ENCODE data around the gene ARID1B. TPM values are rescaled to one million over a fixed set of nuclear protein-coding genes. Genes with fewer than 3 reads are reported as not detected.

ARID1B gene
- total and polyA plus RNA-seq, 10 donors, result 17.7 to 223 (median 141) TPM

DNA sequence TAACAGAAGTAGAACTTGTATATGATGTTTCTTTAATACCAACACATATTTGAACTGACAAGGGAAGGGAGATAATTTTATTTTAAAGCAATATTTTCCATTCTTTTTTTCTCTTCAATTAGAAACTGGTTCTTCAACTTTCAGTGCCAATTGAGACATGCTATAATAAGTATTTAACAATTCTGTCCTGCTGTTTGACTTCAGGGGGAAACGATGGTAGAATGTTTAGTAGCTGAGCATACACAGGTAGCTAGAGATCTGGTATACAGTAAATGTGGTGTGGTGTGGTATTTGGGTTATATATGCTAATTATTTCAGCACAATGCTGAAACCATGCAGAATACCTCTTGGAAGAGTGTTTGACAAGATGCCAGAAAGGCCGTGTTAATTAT is 156.9 kb downstream of the ARID1B start:
- Histone ChIP-seq H3K27ac (no peak overlapping the region), H3K27me3 (replicated peaks in 1 of 7) (no peaks in the 10 kb centered on the region)

GRCh38 chr6:156935000-156935399 is 157.8 kb downstream of the ARID1B start:
- 95 to 99% (median 96%) methylated on average over 5 of the region's 5 CpGs for WGBS, 5 donors
- TF ChIP-seq POLR2AphosphoS5 (IDR thresholded peaks at IDR 0.05) (no peak), CTCF (IDR thresholded peaks at IDR 0.05 in 8 of 11, conservative IDR thresholded peaks at IDR 0.05 in 3 of 11) (no peak), POLR2A (IDR thresholded peaks at IDR 0.05) (no peak)
- Histone ChIP-seq H3K36me3 (peaks cover 0 to 20% (median 2%) of the 10 kb centered on the region in 6 donors), H3K27ac (no peak overlapping the region), H3K4me3 (no peak overlapping the region), H3K27me3 (replicated peaks in 1 of 7) (no peaks in the 10 kb centered on the region), H3K4me1 (peaks cover 16 to 85% (median 38%) of the 10 kb centered on the region in 6 donors), H3K9me3 (no peaks in the 10 kb centered on the region)
- intact Hi-C loops (cut with DNase I; ENCODE audit: low total_unique reads), result no loop called here
- DNase-seq, result no peak

More for the DNA sequence above, 156.9 kb downstream of the ARID1B start:
- DNase-seq, result no peak
- TF ChIP-seq POLR2AphosphoS5 (IDR thresholded peaks at IDR 0.05) (no peak), POLR2A (IDR thresholded peaks at IDR 0.05) (no peak), CTCF (IDR thresholded peaks at IDR 0.05 in 8 of 11, conservative IDR thresholded peaks at IDR 0.05 in 3 of 11) (no peak)
- Histone ChIP-seq H3K36me3 (peaks cover 0 to 20% (median 2%) of the 10 kb centered on the region in 6 donors), H3K4me1 (peaks cover 13 to 76% (median 34%) of the 10 kb centered on the region in 6 donors), H3K9me3 (no peaks in the 10 kb centered on the region), H3K4me3 (no peak overlapping the region)
- intact Hi-C loops (cut with DNase I; ENCODE audit: low total_unique reads), result no loop called here
- 82 to 91% (median 89%) methylated on average over 2 of the region's 2 CpGs for WGBS, 5 donors

- no peaks in the 10 kb centered on the region for H3K27me3 ChIP-seq (replicated peaks in 1 of 7)
- peaks cover 0 to 20% (median 2%) of the 10 kb centered on the region in 6 donors for H3K36me3 ChIP-seq
- TF ChIP-seq POLR2A (IDR thresholded peaks at IDR 0.05) (no peak), POLR2AphosphoS5 (IDR thresholded peaks at IDR 0.05) (no peak), CTCF (IDR thresholded peaks at IDR 0.05 in 8 of 11, conservative IDR thresholded peaks at IDR 0.05 in 3 of 11) (no peak)
- intact Hi-C loops (cut with DNase I; ENCODE audit: low total_unique reads), result no loop called here
- 74 to 93% (median 77%) methylated on average over 1 of the region's 1 CpG for WGBS, 5 donors
- no peaks in the 10 kb centered on the region for H3K9me3 ChIP-seq
- no peak overlapping the region for H3K27ac ChIP-seq
- no peak for DNase-seq
- H3K4me3 ChIP-seq, result no peak overlapping the region
- peaks cover 11 to 85% (median 41%) of the 10 kb centered on the region in 6 donors for H3K4me1 ChIP-seq
These were observed 161.0 kb downstream of the ARID1B start for GRCh38 chr6:156938143-156938542.

DNA sequence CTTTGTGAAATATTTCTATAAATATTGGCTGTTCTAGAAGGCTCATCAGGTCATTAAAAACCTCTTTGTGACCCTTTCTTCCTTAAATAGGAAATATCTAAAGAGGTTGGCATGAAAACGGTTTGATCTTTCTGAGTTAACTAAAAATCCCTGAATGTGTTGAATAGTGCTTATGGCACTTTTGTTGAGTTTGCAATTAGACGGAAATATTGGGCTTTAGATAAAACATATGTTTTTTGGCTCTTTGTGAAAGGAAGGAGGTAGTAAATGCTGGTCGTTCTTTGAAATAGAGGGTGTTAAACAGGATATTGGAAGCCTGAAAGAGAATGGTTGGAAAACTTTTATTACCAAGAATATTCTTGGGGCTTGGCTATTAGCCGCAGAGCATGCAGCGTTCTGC is 163.0 kb downstream of the ARID1B start:
- intact Hi-C loops (cut with DNase I; ENCODE audit: low total_unique reads), result no loop called here
- Histone ChIP-seq H3K4me1 (peaks cover 10 to 88% (median 36%) of the 10 kb centered on the region in 6 donors), H3K4me3 (no peak overlapping the region), H3K36me3 (peaks cover 0 to 18% (median 2%) of the 10 kb centered on the region in 6 donors), H3K9me3 (no peaks in the 10 kb centered on the region), H3K27me3 (replicated peaks in 1 of 7) (no peaks in the 10 kb centered on the region), H3K27ac (no peak overlapping the region)
- TF ChIP-seq POLR2AphosphoS5 (IDR thresholded peaks at IDR 0.05), result no peak
- TF ChIP-seq POLR2A (IDR thresholded peaks at IDR 0.05), result no peak
- no peak for TF ChIP-seq CTCF (IDR thresholded peaks at IDR 0.05 in 8 of 11, conservative IDR thresholded peaks at IDR 0.05 in 3 of 11)
- no peak for DNase-seq
- 65 to 77% (median 66%) methylated on average over 5 of the region's 5 CpGs for WGBS, 5 donors
